Measurements from ENCODE around the gene TUBA4A. TPM values are rescaled to one million over a fixed set of nuclear protein-coding genes. Genes with fewer than 3 reads are reported as not detected.

Gene TUBA4A
- total RNA-seq, 1 experiment from 2014 or later, result 14.9 TPM

- no peak overlapping the region for H3K27ac Mint-ChIP-seq (ENCODE audit: unreplicated experiment)
- peaks cover 38% of the 10 kb centered on the region for H3K36me3 Mint-ChIP-seq (ENCODE audit: insufficient read depth, unreplicated experiment)
- H3K4me3 Mint-ChIP-seq (ENCODE audit: unreplicated experiment), result no peak overlapping the region
- H3K27me3 Mint-ChIP-seq (ENCODE audit: insufficient read depth, unreplicated experiment), result no peaks in the 10 kb centered on the region
- intact Hi-C loops (cut with micrococcal nuclease; ENCODE audit: unreplicated experiment), result no loop called here
- no peak for DNase-seq
- no peaks in the 10 kb centered on the region for H3K27me3 ChIP-seq (replicated peaks; ENCODE audit: control insufficient read depth, insufficient read depth, low read length)
- 0 out of 2 replicates have a peak, but pooled peaks cover 5% of the 10 kb centered on the region for H3K4me1 ChIP-seq
- H3K36me3 ChIP-seq (ENCODE audit: control insufficient read depth, insufficient read depth, low read length), result peaks cover 3% of the 10 kb centered on the region; the same call in 1 of the 2 replicates
- no peaks in the 10 kb centered on the region for H3K4me1 Mint-ChIP-seq (ENCODE audit: low read depth, unreplicated experiment)
- TF ChIP-seq CTCF (IDR thresholded peaks at IDR 0.05; ENCODE audit: insufficient read depth in 1 of 2, low read depth in 1 of 2, low read length in 1 of 2, severe bottlenecking in 1 of 2, unreplicated experiment in 1 of 2), result no peak
- ChIA-PET POLR2A (no interaction called here), CTCF (no interaction called here)
- no TSS peak for BruUV-seq (replicated peaks)
- no peaks in the 10 kb centered on the region for H3K9me3 ChIP-seq
- H3K4me3 ChIP-seq (ENCODE audit: low read depth, low read length), result no peak overlapping the region
- no peaks in the 10 kb centered on the region for H3K9me3 Mint-ChIP-seq (ENCODE audit: unreplicated experiment)
Measured at GRCh38 chr2:219223831-219224610, 29.7 kb downstream of the TUBA4A start.

- no peak overlapping the region for H3K4me3 Mint-ChIP-seq (ENCODE audit: unreplicated experiment)
- no peaks in the 10 kb centered on the region for H3K9me3 Mint-ChIP-seq (ENCODE audit: unreplicated experiment)
- ChIA-PET CTCF (no interaction called here), POLR2A (no interaction called here)
- H3K4me1 Mint-ChIP-seq (ENCODE audit: low read depth, unreplicated experiment), result no peaks in the 10 kb centered on the region
- no peak overlapping the region for H3K27ac Mint-ChIP-seq (ENCODE audit: unreplicated experiment)
- no peak for TF ChIP-seq CTCF (IDR thresholded peaks at IDR 0.05; ENCODE audit: insufficient read depth in 1 of 2, low read depth in 1 of 2, low read length in 1 of 2, severe bottlenecking in 1 of 2, unreplicated experiment in 1 of 2)
- no peak for DNase-seq
- Histone ChIP-seq H3K36me3 (ENCODE audit: control insufficient read depth, insufficient read depth, low read length) (peaks cover 3% of the 10 kb centered on the region; the same call in 1 of the 2 replicates), H3K27me3 (replicated peaks; ENCODE audit: control insufficient read depth, insufficient read depth, low read length) (no peaks in the 10 kb centered on the region), H3K9me3 (no peaks in the 10 kb centered on the region), H3K4me3 (ENCODE audit: low read depth, low read length) (no peak overlapping the region), H3K4me1 (peaks cover 10% of the 10 kb centered on the region)
- intact Hi-C loops (cut with micrococcal nuclease; ENCODE audit: unreplicated experiment), result no loop called here
- no peaks in the 10 kb centered on the region for H3K27me3 Mint-ChIP-seq (ENCODE audit: insufficient read depth, unreplicated experiment)
- peaks cover 43% of the 10 kb centered on the region for H3K36me3 Mint-ChIP-seq (ENCODE audit: insufficient read depth, unreplicated experiment)
- no TSS peak for BruUV-seq (replicated peaks)
Measured at GRCh38 chr2:219221957-219222518, 31.7 kb downstream of the TUBA4A start.

DNA sequence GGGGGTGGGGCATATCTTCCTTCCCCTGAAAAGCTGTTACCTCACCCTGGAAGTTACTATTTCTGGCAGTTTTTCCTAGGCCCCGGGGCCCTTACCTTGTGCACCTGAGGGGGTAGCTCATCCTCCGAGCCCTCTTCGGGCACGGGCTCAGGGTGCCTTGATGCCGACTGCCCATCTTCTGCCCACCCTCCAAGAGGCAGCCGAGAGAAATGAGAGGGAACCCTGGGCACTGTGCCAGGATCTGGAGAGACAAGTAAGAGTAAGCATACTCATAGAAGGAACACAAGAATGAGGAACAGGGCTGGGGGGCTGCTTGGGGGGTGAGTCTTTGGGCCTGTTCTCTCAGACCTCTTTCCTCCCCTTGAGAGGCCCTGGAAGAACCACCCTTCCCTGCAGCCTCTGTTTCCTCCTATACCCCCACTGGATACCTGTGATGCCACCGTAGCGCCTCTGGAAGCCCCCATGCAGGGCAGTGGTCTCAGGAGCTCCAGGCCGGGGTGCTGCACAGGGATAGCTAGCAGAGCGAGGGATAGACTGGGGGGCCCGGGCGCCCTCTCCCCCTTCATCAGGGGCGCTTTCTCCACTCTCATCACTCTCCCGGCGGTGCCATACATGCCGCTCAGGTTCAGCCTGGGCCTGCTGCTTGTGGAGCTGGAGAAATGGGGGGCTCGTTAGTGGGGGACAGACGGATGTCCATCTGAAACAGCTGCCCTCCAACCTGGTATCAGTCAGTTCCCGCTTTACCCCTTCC is 32.9 kb downstream of the TUBA4A start:
- CTCF ChIA-PET, result no interaction called here
- POLR2A ChIA-PET, result no interaction called here
- DNase-seq, result no peak
- H3K4me1 Mint-ChIP-seq (ENCODE audit: low read depth, unreplicated experiment), result no peaks in the 10 kb centered on the region
- no peaks in the 10 kb centered on the region for H3K27me3 Mint-ChIP-seq (ENCODE audit: insufficient read depth, unreplicated experiment)
- Histone ChIP-seq H3K4me1 (peaks cover 18% of the 10 kb centered on the region), H3K9me3 (no peaks in the 10 kb centered on the region), H3K4me3 (ENCODE audit: low read depth, low read length) (no peak overlapping the region), H3K36me3 (ENCODE audit: control insufficient read depth, insufficient read depth, low read length) (peaks cover 3% of the 10 kb centered on the region; the same call in 1 of the 2 replicates), H3K27me3 (replicated peaks; ENCODE audit: control insufficient read depth, insufficient read depth, low read length) (no peaks in the 10 kb centered on the region)
- peaks cover 51% of the 10 kb centered on the region for H3K36me3 Mint-ChIP-seq (ENCODE audit: insufficient read depth, unreplicated experiment)
- H3K27ac Mint-ChIP-seq (ENCODE audit: unreplicated experiment), result no peak overlapping the region
- no peaks in the 10 kb centered on the region for H3K9me3 Mint-ChIP-seq (ENCODE audit: unreplicated experiment)
- TF ChIP-seq CTCF (IDR thresholded peaks at IDR 0.05; ENCODE audit: insufficient read depth in 1 of 2, low read depth in 1 of 2, low read length in 1 of 2, severe bottlenecking in 1 of 2, unreplicated experiment in 1 of 2), result no peak
- intact Hi-C loops (cut with micrococcal nuclease; ENCODE audit: unreplicated experiment), result no loop called here
- H3K4me3 Mint-ChIP-seq (ENCODE audit: unreplicated experiment), result no peak overlapping the region
- no TSS peak for BruUV-seq (replicated peaks)
